HG02763 (cell line): ENCODE data around the gene DENND1A.

Experiments
- ATAC-seq: cut with Tn5 transposase; IDR thresholded peaks from one replicate; pipeline ENCODE4 v1.9.1; 2021; ENCODE audit warnings: mild to moderate bottlenecking, moderate library complexity; ENCODE audit not compliant: unreplicated experiment

Gene DENND1A

GRCh38 chr9:123350590-123351310 is 579.2 kb downstream of the DENND1A start:
- no peak for ATAC-seq

DNA sequence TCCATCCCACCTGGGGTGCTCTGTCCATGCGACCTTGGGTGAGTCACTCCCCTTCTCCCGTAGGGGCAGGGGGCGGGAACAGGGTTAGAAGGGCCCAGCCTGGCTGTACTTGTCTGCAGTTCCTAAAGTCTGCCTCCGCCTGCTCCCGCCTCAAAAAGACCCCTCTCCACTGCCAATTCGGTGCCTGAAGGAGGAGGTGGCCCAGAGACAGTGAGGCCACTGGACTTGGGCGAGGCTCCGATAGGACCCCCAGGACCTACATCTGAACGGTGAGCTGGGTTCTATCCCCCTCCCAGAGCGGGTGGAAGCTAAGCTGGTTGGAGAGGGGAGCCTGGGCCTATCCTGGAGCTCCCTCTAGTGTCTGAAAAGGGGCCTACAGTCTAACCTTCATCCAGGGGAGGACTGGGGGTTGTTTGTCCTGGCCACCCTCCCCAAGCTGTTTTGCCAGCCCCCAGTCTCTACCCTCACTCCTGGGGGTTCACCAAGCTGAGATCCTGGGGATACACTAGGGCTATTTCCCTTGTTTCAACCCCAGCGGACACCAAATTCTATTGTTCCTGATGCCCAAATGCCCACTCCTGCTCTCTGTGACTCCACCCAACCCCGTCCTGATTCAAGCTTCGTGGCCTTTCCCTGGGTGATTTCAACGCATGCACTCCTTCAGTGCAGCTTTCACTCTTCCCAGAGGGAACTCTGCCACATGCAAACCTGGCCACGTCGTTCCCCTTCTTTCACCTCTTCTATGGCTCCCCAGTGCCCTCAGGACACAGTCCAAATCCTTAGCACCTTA is 580.0 kb downstream of the DENND1A start:
- ATAC-seq = peak; percentile 45

GRCh38 chr9:123349033-123349432 is 580.9 kb downstream of the DENND1A start:
- no peak for ATAC-seq

GRCh38 chr9:123348317-123348992 is 581.5 kb downstream of the DENND1A start:
- ATAC-seq = no peak

GRCh38 chr9:123347289-123348060 is 582.5 kb downstream of the DENND1A start:
- no peak for ATAC-seq

DNA sequence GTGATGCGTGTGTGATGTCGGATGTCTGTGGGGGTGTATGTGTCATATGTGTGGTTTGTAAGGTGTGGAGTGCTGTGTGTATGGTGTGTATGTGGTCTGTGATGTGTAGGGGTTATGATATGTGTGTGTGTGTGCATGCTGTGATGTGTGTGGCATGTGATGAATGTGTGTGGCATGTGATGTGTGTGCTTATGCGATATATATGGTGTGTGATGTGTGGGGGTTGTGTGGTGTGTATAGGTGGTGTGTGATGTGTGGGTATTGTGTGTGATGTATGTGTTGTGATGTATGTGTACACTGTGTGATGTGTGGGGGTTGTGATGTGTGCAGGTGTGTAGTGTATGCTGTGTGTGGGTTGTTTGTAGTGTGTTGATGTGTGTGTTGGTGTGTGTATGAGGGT is 583.1 kb downstream of the DENND1A start:
- ATAC-seq = no peak

DNA sequence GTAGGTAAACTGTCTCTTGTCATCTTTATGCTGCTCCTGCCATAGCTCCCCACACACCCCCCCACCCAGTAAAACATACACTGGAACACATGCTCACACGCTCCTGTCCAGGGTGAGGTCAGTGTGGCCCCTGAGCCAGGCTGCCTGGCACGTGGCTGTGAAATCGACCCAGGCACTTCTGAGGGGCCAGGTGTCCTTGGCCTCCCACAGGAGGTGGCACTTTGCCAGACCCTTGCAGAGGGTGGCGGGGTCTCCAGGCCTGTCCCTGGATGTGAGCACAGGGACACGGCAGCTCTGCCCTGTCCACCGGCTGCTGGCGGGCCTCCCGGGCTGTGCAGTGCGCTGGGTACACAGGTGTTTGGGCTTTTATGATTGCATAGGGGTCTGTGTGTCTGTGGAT is 583.9 kb downstream of the DENND1A start:
- no peak for ATAC-seq

GRCh38 chr9:123345567-123345955 is 584.4 kb downstream of the DENND1A start:
- no peak for ATAC-seq

DNA sequence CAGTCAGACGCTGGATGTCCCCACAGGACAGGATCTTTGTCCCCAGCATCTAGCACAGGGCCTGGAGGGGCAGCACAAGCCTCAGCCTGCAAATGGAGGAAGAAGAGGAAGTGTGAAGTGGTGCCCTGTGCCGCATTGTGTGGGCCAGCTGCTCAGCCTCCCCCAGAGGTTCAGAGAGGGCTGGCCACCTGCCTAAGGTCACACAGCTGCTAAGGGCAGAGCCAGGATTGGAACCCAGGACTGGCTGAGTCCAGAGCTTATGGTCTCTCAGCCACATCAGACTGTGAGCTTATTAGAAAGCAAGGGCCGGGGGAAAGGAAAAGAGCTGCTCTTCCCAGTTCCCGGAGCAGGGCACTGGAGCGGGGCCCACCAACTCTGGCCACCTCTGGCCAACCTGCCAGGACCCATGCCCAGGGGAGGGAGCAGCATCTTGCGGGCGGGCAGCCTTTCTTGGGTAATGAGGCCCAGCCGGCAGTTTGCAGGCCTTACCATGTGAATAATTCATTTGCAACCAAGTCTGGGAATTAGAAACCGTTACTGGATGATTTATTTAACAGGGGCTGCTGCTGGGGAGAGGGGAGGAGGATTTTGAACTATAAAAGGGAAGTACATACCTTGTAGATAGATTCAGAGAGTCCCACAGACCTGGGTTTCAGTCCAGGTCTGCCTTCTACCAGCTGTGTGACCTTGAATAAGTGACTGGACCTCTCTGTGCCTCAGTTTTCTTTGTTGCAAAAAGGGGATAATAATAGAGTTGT is 585.6 kb downstream of the DENND1A start:
- ATAC-seq = no peak

GRCh38 chr9:123343443-123344191 is 586.3 kb downstream of the DENND1A start:
- no peak for ATAC-seq

DNA sequence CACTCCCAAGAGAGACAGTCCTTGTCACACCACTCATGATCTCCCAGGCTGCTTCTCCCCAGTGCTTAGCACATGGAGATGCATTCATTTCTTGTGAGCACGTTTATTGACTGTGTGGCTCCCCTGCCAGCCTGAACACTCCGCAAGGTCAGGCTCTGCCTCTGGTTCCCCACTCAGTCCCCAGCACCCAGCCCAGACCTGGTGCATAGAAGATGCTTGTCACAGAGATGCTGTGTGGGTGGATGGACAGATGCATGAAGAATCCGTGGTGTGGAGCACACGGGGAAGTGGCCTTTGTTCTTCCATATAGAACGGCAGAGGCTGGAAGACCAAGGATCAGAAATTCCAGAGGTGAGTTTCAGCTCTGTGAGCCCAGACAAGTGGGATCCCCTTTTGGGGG is 587.7 kb downstream of the DENND1A start:
- no peak for ATAC-seq

DNA sequence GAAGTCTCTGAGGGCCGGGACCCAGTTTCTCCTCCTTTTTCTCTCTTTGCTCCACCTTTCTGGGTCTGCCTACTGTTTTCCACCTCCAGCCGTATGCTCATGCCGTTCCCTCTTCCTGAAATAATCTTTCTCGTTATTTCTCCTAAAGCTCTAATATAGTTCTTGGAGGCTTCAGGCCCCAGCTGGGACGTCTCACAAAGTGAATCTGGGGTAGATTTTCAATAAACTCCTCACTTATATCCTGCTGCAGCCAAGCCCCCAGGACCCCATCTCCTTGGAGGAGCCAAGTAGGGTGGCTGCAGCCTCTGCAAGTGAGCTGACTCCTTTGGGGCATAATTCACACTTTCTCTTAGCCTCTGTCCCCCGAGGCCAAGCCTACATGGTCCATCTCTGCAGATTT is 588.1 kb downstream of the DENND1A start:
- no peak for ATAC-seq

GRCh38 chr9:123339666-123340510 is 590.0 kb downstream of the DENND1A start:
- ATAC-seq = peak; percentile 36

- peak; percentile 76 for ATAC-seq
These were observed 590.9 kb downstream of the DENND1A start for GRCh38 chr9:123338710-123339665.

- ATAC-seq = no peak
These were observed 592.0 kb downstream of the DENND1A start for GRCh38 chr9:123337971-123338370.

- ATAC-seq = no peak
These were observed 593.0 kb downstream of the DENND1A start for GRCh38 chr9:123336959-123337358.

- no peak for ATAC-seq
These were observed 593.5 kb downstream of the DENND1A start for GRCh38 chr9:123336449-123336848.

DNA sequence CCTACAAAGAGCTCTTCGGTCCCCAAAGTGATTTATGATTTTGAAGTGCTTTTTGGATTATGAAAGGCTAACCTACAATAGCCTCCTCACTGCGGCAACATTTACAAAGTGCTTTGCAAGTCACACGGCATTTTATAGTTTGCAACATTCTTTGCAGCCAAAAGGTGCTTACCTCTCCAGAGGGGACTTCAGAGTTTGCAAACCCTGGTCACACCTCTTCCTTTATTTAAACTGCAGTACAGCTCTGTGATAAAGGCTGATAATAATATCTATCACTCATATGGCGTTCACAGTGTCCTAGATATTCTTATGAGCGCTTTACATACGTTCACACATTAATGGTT is 594.0 kb downstream of the DENND1A start:
- no peak for ATAC-seq
